Spleen (tissue), 11 donors: ENCODE results near the gene THAP8. TPM values are rescaled to one million over a fixed set of nuclear protein-coding genes. Genes with fewer than 3 reads are reported as not detected.
"Not testable (repeated sequence)": the region's sequence is repeated elsewhere in the genome, so short reads cannot be mapped to it uniquely, and the experiment has no call there.

Experiments used
- DNase-seq: peaks from one replicate; pipeline ENCODE4 v3.0.0-alpha.2; 2020
- H3K27ac ChIP-seq, 8 donors: fragments of 200-600 bp; sonication (generic) in 7 of 8; 1 replicate in 4 of 8; 2 replicates in 4 of 8; pipeline versions ENCODE4 v1.5.0 to v1.8.0; 2016 to 2021; ENCODE audit warnings: inconsistent platforms in 4 of 8, mild to moderate bottlenecking in 4 of 8, moderate library complexity in 1 of 8
- H3K27me3 ChIP-seq, 7 donors: fragments of 200-600 bp; sonication (generic) in 6 of 7; replicated peaks in 1 of 7; 1 replicate in 4 of 7; 2 replicates in 3 of 7; pipeline versions ENCODE4 v1.5.0 to v1.8.0; 2016 to 2021; ENCODE audit warnings: inconsistent platforms in 3 of 7, mild to moderate bottlenecking in 1 of 7
- H3K36me3 ChIP-seq, 6 donors: fragments of 200-600 bp; sonication (generic) in 5 of 6; 1 replicate in 4 of 6; 2 replicates in 2 of 6; pipeline versions ENCODE4 v1.5.0 to v1.8.0; 2016 to 2021; ENCODE audit warnings: inconsistent platforms in 2 of 6
- H3K4me1 ChIP-seq, 6 donors: fragments of 200-600 bp; sonication (generic) in 5 of 6; 1 replicate in 3 of 6; 2 replicates in 3 of 6; pipeline versions ENCODE4 v1.5.0 to v1.8.0; 2016 to 2021; ENCODE audit warnings: inconsistent platforms in 3 of 6
- H3K4me3 ChIP-seq, 8 donors: fragments of 200-600 bp; sonication (generic) in 7 of 8; 1 replicate in 4 of 8; 2 replicates in 4 of 8; pipeline versions ENCODE4 v1.5.0 to v1.8.0; 2016 to 2021; ENCODE audit warnings: inconsistent platforms in 4 of 8, mild to moderate bottlenecking in 4 of 8, moderate library complexity in 2 of 8
- H3K9me3 ChIP-seq, 8 donors: fragments of 200-600 bp; sonication (generic) in 7 of 8; 1 replicate in 4 of 8; 2 replicates in 4 of 8; pipeline versions ENCODE4 v1.5.0 to v1.8.0; 2016 to 2021; ENCODE audit warnings: inconsistent platforms in 4 of 8
- CTCF ChIP-seq, 11 experiments: fragments of 200-600 bp in 7 of 11; fragments of 450-650 bp in 4 of 11; sonication (generic) in 4 of 11; IDR thresholded peaks in 8 of 11; conservative IDR thresholded peaks in 3 of 11; 1 replicate in 7 of 11; 2 replicates in 4 of 11; pipeline versions ENCODE4 v1.4.0 to v1.8.0; 2016 to 2021; ENCODE audit warnings: antibody characterized with exemption in 11 of 11, inconsistent platforms in 4 of 11, mild to moderate bottlenecking in 1 of 11
- POLR2A ChIP-seq, 3 donors: fragments of 450-650 bp; IDR thresholded peaks; one replicate each; pipeline ENCODE4 v1.5.1; 2017; ENCODE audit warnings: antibody characterized with exemption in 3 of 3, mild to moderate bottlenecking in 1 of 3
- POLR2AphosphoS5 ChIP-seq, 3 donors: sonication (generic); formaldehyde crosslinking; IDR thresholded peaks; one replicate each; pipeline ENCODE4 v1.5.1; 2017; ENCODE audit warnings: antibody characterized with exemption in 3 of 3
- WGBS, 5 donors: extraction: QIAGEN DNeasy Blood & Tissue Kit in 3 of 5; methylation state at CpG; one replicate each; pipeline versions ENCODE4 v1.1.5 to v1.1.7; 2013 to 2018; 5-methylcytosine and 5-hydroxymethylcytosine counted together
- intact Hi-C: fragments of 100-400 bp; cut with DNase I; formaldehyde crosslinking; loops from one replicate; pipeline ENCODE4 v1.15.0; 2023; ENCODE audit warnings: low total_unique reads
- polyA plus RNA-seq, 3 donors: library from polyadenylated mRNA; stranded (reverse); fragments of 200-250 nt; gene quantifications; one replicate each; pipeline ENCODE4 v1.2.1, GENCODE V29; 2013
- total RNA-seq, 7 donors: library from RNA; depleted of rRNA in 3 of 7; stranded (reverse); fragments of >200 nt in 3 of 7; fragmentation: NEBNext Ultra II Directional in 4 of 7; extraction: Animal tissue kit (Norgen Biotek cat#: 25700) in 4 of 7; gene quantifications; one replicate each; pipeline versions ENCODE4 v1.1.0 to v1.2.1, GENCODE V29; 2016 to 2021
- donor health status: healthy with polysubstance abuse.
- donor health status: DM: no; HTN: no; CAD: no; lungs with moderate emphysema.
- donor health status: DM: no; HTN: no; CAD: no.
- donor health status: Bipolar disorder and iron deficiency.
- donor health status: healthy.
- donor health status: DM: no; HTN: no; CAD: no.
- donor health status: DM: yes; HTN: yes; CAD: no.

THAP8 gene
- total and polyA plus RNA-seq, 10 donors: 2.4 to 7.9 (median 4.8) TPM

GRCh38 chr19:36081385-36081784 lies 27.3 kb upstream of the THAP8 start:
- H3K4me1 ChIP-seq: no peaks in the 10 kb centered on the region
- no peak overlapping the region for H3K4me3 ChIP-seq
- no peak for TF ChIP-seq POLR2A (IDR thresholded peaks at IDR 0.05)
- TF ChIP-seq POLR2AphosphoS5 (IDR thresholded peaks at IDR 0.05): no peak
- TF ChIP-seq CTCF (IDR thresholded peaks at IDR 0.05 in 8 of 11, conservative IDR thresholded peaks at IDR 0.05 in 3 of 11): no peak
- 88 to 100% (median 95%) methylated on average over 3 of the region's 3 CpGs for WGBS, 5 donors
- intact Hi-C loops: no loop called here
- H3K27me3 ChIP-seq: no peaks in the 10 kb centered on the region
- H3K36me3 ChIP-seq: peaks cover 0 to 69% (median 3%) of the 10 kb centered on the region in 6 donors
- DNase-seq: no peak
- H3K9me3 ChIP-seq: no peaks in the 10 kb centered on the region
- H3K27ac ChIP-seq: no peak overlapping the region

DNA sequence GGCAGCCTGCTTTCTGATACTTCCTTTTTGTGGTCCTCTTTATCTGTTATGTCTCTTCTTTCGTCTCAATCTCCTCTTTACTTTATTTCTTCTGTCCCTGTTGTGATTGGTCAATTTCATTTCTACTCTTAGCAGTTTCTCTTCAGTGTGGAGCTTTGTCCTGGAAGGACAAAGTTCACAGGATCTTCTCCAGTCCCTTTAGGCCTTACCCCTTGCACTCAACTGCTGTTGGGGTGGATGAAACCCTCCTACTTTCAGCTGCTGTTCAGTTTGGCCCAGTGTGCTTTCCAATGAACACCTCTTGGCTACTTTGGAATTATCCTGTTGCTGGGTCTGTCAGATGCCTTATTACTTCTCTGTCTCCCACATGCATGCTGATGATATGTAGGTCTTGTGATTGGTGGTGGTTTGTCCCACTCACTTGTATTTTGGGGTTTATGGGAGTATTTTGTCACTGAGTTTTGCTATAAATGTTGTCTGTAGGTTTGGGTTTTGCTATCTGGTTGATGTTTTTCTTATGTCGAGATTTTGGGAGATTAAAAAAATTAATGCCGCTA lies 25.4 kb upstream of the THAP8 start:
- WGBS, 5 donors: 90 to 95% (median 92%) methylated on average over 3 of the region's 3 CpGs
- TF ChIP-seq CTCF (IDR thresholded peaks at IDR 0.05 in 8 of 11, conservative IDR thresholded peaks at IDR 0.05 in 3 of 11) (no peak), POLR2A (IDR thresholded peaks at IDR 0.05) (no peak), POLR2AphosphoS5 (IDR thresholded peaks at IDR 0.05) (no peak)
- no peak for DNase-seq
- Histone ChIP-seq H3K27me3 (no peaks in the 10 kb centered on the region), H3K36me3 (peaks cover 0 to 70% (median 3%) of the 10 kb centered on the region in 6 donors), H3K9me3 (no peaks in the 10 kb centered on the region), H3K4me1 (no peaks in the 10 kb centered on the region), H3K4me3 (no peak overlapping the region), H3K27ac (no peak overlapping the region)
- intact Hi-C loops: no loop called here

- no peak for DNase-seq
- Histone ChIP-seq H3K27ac (no peak overlapping the region), H3K9me3 (no peaks in the 10 kb centered on the region), H3K36me3 (peaks cover 0 to 74% (median 0%) of the 10 kb centered on the region in 6 donors), H3K4me3 (no peak overlapping the region), H3K27me3 (no peaks in the 10 kb centered on the region), H3K4me1 (peaks cover 0 to 24% (median 7%) of the 10 kb centered on the region in 6 donors)
- intact Hi-C loops: no loop called here
- 67 to 92% (median 77%) methylated on average over 10 of the region's 10 CpGs for WGBS, 5 donors
- TF ChIP-seq POLR2AphosphoS5 (IDR thresholded peaks at IDR 0.05) (peak in 1 of 3 donors; percentile 21), POLR2A (IDR thresholded peaks at IDR 0.05) (no peak), CTCF (IDR thresholded peaks at IDR 0.05 in 8 of 11, conservative IDR thresholded peaks at IDR 0.05 in 3 of 11) (no peak)
Measured at GRCh38 chr19:36073121-36073876, 19.2 kb upstream of the THAP8 start.

GRCh38 chr19:36072081-36072480 lies 18.0 kb upstream of the THAP8 start:
- TF ChIP-seq POLR2A (IDR thresholded peaks at IDR 0.05) (no peak), POLR2AphosphoS5 (IDR thresholded peaks at IDR 0.05) (no peak)
- Histone ChIP-seq H3K27ac (no peak overlapping the region), H3K4me3 (no peak overlapping the region), H3K9me3 (no peaks in the 10 kb centered on the region), H3K27me3 (no peaks in the 10 kb centered on the region), H3K36me3 (peaks cover 0 to 81% (median 0%) of the 10 kb centered on the region in 6 donors), H3K4me1 (peaks cover 0 to 24% (median 7%) of the 10 kb centered on the region in 6 donors)
- intact Hi-C loops: no loop called here
- no peak for DNase-seq
- WGBS, 5 donors: 89 to 97% (median 95%) methylated on average over 8 of the region's 8 CpGs

DNA sequence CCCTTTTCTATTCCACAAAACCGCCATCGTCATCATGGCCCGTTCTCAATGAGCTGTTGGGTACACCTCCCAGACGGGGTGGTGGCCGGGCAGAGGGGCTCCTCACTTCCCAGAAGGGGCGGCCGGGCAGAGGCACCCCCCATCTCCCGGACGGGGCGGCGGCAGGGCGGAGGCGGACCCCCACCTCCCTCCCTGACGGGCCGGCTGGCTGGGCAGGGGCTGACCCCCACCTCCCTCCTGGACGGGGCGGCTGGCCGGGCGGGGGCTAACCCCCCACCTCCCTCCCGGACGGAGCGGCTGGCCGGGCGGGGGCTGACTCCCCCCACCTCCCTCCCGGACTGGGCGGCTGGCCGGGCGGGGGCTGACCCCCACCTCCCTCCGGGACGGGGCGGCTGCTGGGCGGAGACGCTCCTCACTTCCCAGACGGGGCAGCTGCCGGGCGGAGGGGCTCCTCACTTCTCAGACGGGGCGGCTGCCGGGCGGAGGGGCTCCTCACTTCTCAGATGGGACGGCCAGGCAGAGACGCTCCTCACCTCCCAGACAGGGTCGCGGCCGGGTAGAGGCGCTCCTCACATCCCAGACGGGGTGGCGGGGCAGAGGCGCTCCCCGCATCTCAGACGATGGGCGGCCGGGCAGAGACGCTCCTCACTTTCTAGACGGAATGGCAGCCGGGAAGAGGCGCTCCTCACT lies 14.9 kb upstream of the THAP8 start:
- H3K9me3 ChIP-seq, DNase-seq, intact Hi-C loops, H3K4me3 ChIP-seq, H3K27ac ChIP-seq, H3K27me3 ChIP-seq: not testable (repeated sequence)
- peaks cover 0 to 23% (median 7%) of the 10 kb centered on the region in 6 donors for H3K4me1 ChIP-seq
- WGBS, 5 donors: 95 to 98% (median 98%) methylated on average over 16 to 54 of the region's 57 CpGs
- peaks cover 0 to 82% (median 0%) of the 10 kb centered on the region in 6 donors for H3K36me3 ChIP-seq
